ENCODE data around the gene MGAT4A.

Gene MGAT4A

GRCh38 chr2:98588880-98589431, 142.0 kb downstream of the MGAT4A start:
- H3K4me2 ChIP-seq (ENCODE audit: low read depth, low read length, poor library complexity, severe bottlenecking) = peak overlapping the region; percentile 46
- H3K79me2 ChIP-seq (ENCODE audit: insufficient read depth, low read length) = no peaks in the 10 kb centered on the region
- H3K9me2 ChIP-seq (replicated peaks; ENCODE audit: low read depth, low read length) = no peaks in the 10 kb centered on the region
- no peaks in the 10 kb centered on the region for H3K27me3 ChIP-seq (ENCODE audit: insufficient read depth, low read length, poor library complexity, severe bottlenecking)
- TF ChIP-seq, protein P1, sequence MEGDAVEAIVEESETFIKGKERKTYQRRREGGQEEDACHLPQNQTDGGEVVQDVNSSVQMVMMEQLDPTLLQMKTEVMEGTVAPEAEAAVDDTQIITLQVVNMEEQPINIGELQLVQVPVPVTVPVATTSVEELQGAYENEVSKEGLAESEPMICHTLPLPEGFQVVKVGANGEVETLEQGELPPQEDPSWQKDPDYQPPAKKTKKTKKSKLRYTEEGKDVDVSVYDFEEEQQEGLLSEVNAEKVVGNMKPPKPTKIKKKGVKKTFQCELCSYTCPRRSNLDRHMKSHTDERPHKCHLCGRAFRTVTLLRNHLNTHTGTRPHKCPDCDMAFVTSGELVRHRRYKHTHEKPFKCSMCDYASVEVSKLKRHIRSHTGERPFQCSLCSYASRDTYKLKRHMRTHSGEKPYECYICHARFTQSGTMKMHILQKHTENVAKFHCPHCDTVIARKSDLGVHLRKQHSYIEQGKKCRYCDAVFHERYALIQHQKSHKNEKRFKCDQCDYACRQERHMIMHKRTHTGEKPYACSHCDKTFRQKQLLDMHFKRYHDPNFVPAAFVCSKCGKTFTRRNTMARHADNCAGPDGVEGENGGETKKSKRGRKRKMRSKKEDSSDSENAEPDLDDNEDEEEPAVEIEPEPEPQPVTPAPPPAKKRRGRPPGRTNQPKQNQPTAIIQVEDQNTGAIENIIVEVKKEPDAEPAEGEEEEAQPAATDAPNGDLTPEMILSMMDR (conservative IDR thresholded peaks at IDR 0.05; ENCODE audit: low read length) = no peak
- TF ChIP-seq EZH2phosphoT487 (IDR thresholded peaks at IDR 0.05; ENCODE audit: borderline replicate concordance) = no peak
- no peak overlapping the region for H3K4me3 ChIP-seq (ENCODE audit: low read length, poor library complexity, severe bottlenecking)
- peaks cover 28% of the 10 kb centered on the region for H3K4me1 ChIP-seq (ENCODE audit: insufficient read depth, low read length, poor library complexity, severe bottlenecking)
- H2AFZ ChIP-seq (ENCODE audit: low read length) = no peak overlapping the region
- peaks cover 30% of the 10 kb centered on the region for H3K36me3 ChIP-seq (ENCODE audit: insufficient read depth, low read length)
- H3K9me3 ChIP-seq (ENCODE audit: insufficient read depth, low read depth, low read length) = peaks cover under 1% of the 10 kb centered on the region; the same call in 1 of the 2 replicates
- no peak overlapping the region for H3K9ac ChIP-seq (ENCODE audit: low read depth, low read length, poor library complexity, severe bottlenecking)
- H4K20me1 ChIP-seq (ENCODE audit: insufficient read depth, low read length, poor library complexity, severe bottlenecking) = no peaks in the 10 kb centered on the region
- H3F3A ChIP-seq (ENCODE audit: low read depth) = no peaks in the 10 kb centered on the region

DNA sequence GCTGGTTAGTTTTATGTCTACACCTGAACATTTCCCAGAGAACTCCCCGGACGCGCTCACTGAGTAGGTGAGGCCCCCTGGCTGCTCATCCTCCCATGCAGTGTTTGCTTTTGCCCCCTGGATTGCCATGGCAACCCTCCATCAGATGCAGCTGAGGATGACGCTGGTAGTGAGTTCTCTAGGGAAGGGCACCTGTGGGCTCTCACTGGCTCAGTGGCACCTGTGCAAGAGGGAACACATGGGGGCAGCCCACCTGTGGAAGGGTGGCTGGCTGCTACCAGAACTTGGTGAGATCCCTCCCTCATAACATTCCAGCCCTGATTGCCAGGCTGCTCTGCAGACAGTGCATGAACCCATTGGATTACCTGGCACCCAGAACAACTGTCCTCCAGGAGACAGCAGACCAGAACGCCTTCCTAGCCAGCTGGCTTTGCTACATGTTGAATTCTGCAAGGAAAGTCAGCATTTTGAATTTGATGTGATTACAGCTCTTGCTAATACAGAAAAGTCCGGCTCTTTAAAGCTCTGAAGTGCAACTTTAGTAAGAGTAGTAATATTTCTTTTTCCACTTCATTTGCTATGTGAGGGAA, 144.3 kb downstream of the MGAT4A start:
- Histone ChIP-seq H3K4me3 (ENCODE audit: low read length, poor library complexity, severe bottlenecking) (no peak overlapping the region), H4K20me1 (ENCODE audit: insufficient read depth, low read length, poor library complexity, severe bottlenecking) (no peaks in the 10 kb centered on the region), H3K9me3 (ENCODE audit: insufficient read depth, low read depth, low read length) (no peaks in the 10 kb centered on the region), H3K4me2 (ENCODE audit: low read depth, low read length, poor library complexity, severe bottlenecking) (no peak overlapping the region), H2AFZ (ENCODE audit: low read length) (no peak overlapping the region), H3K79me2 (ENCODE audit: insufficient read depth, low read length) (no peaks in the 10 kb centered on the region), H3K4me1 (ENCODE audit: insufficient read depth, low read length, poor library complexity, severe bottlenecking) (peaks cover 24% of the 10 kb centered on the region), H3K36me3 (ENCODE audit: insufficient read depth, low read length) (peaks cover 40% of the 10 kb centered on the region; the same call in 1 of the 2 replicates), H3K9me2 (replicated peaks; ENCODE audit: low read depth, low read length) (no peaks in the 10 kb centered on the region), H3F3A (ENCODE audit: low read depth) (no peaks in the 10 kb centered on the region), H3K27me3 (ENCODE audit: insufficient read depth, low read length, poor library complexity, severe bottlenecking) (no peaks in the 10 kb centered on the region), H3K9ac (ENCODE audit: low read depth, low read length, poor library complexity, severe bottlenecking) (no peak overlapping the region)
- TF ChIP-seq EZH2phosphoT487 (IDR thresholded peaks at IDR 0.05; ENCODE audit: borderline replicate concordance) = no peak
- TF ChIP-seq, protein P1 (conservative IDR thresholded peaks at IDR 0.05; ENCODE audit: low read length) = no peak

DNA sequence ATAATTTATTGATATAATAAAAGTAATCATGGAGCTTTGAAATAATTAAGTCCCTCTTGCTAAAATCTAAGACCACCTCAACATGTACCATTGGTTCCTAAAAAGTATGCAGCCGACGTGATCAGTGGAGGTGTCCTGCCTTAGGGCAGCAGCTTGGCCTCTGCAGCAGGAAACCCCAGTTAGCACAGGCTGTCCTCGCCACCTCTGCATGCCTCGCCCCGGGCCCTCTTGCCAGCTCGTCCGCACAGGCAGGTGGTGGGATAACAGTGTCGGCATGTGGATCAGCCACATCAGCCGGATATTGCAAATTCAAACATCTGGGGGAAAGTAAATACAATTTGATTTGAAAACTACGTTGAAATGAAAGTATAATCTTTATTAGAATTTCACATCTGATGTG, 145.5 kb downstream of the MGAT4A start:
- no peaks in the 10 kb centered on the region for H3K9me3 ChIP-seq (ENCODE audit: insufficient read depth, low read depth, low read length)
- TF ChIP-seq, protein P1 (conservative IDR thresholded peaks at IDR 0.05; ENCODE audit: low read length) = no peak
- TF ChIP-seq EZH2phosphoT487 (IDR thresholded peaks at IDR 0.05; ENCODE audit: borderline replicate concordance) = no peak
- no peaks in the 10 kb centered on the region for H3K9me2 ChIP-seq (replicated peaks; ENCODE audit: low read depth, low read length)
- peaks cover 18% of the 10 kb centered on the region for H3K4me1 ChIP-seq (ENCODE audit: insufficient read depth, low read length, poor library complexity, severe bottlenecking)
- H4K20me1 ChIP-seq (ENCODE audit: insufficient read depth, low read length, poor library complexity, severe bottlenecking) = no peaks in the 10 kb centered on the region
- no peaks in the 10 kb centered on the region for H3K79me2 ChIP-seq (ENCODE audit: insufficient read depth, low read length)
- H3K36me3 ChIP-seq (ENCODE audit: insufficient read depth, low read length) = peaks cover 31% of the 10 kb centered on the region; the same call in 1 of the 2 replicates
- H3K4me2 ChIP-seq (ENCODE audit: low read depth, low read length, poor library complexity, severe bottlenecking) = no peak overlapping the region
- H2AFZ ChIP-seq (ENCODE audit: low read length) = no peak overlapping the region
- no peak overlapping the region for H3K4me3 ChIP-seq (ENCODE audit: low read length, poor library complexity, severe bottlenecking)
- no peaks in the 10 kb centered on the region for H3K27me3 ChIP-seq (ENCODE audit: insufficient read depth, low read length, poor library complexity, severe bottlenecking)
- H3F3A ChIP-seq (ENCODE audit: low read depth) = no peaks in the 10 kb centered on the region
- no peak overlapping the region for H3K9ac ChIP-seq (ENCODE audit: low read depth, low read length, poor library complexity, severe bottlenecking)

Data from Loucy (cell line).